ENCODE data around the gene DSG3.

GRCh38 chr18:31526374-31526773, 78.8 kb downstream of the DSG3 start:
- TF ChIP-seq CTCF (conservative IDR thresholded peaks at IDR 0.05 in 1 of 2, IDR thresholded peaks at IDR 0.05 in 1 of 2; ENCODE audit: low read depth in 1 of 2, low read length in 2 of 2) (no peak), EZH2 (IDR thresholded peaks at IDR 0.05; ENCODE audit: low read length, missing control alignments) (no peak)
